Measurements from ENCODE around the gene PSMG1.

The PSMG1 gene

DNA sequence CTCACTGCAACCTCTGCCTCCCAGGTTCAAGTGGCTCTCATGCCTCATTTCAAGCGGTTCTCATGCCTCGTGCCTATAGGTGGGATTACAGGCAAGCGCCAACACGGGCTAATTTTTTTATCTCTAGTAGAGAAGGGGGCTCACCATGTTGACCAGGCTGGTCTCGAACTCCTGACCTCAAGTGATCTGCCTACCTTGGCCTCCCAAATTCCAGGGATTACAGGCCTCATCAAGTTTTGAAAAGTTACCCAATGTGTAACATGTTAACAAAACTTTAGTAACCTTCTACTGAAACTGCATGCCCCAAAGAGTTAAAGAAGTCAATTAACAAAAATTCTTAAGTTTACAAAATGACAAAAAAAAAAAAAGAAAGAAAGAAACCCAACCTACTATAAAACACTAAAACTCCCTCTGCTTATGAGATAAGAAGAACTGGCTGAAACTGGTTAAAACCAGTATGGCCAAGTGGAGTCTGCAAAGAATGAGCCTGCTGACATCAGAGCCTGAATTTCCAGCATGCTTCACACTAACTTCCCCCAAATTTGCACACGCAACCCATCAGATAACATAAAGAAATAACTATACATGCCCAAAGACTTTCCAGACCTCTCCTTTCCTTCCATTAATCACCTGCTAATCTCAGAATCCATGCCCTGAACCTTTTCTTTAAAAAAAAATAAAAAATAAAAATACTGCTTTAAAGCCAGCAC, 25.5 kb upstream of the PSMG1 start:
- TF ChIP-seq JUND (IDR thresholded peaks at IDR 0.05; ENCODE audit: low read depth), result no peak
- in situ Hi-C loops (cut with HindIII; ENCODE audit: low pct_unique_long_range_greater_than_20kb, low sequenced_read_pairs), result no loop called here
- no peak for DNase-seq (ENCODE audit: low read depth in 1 of 2, low spot score in 1 of 2)

DNA sequence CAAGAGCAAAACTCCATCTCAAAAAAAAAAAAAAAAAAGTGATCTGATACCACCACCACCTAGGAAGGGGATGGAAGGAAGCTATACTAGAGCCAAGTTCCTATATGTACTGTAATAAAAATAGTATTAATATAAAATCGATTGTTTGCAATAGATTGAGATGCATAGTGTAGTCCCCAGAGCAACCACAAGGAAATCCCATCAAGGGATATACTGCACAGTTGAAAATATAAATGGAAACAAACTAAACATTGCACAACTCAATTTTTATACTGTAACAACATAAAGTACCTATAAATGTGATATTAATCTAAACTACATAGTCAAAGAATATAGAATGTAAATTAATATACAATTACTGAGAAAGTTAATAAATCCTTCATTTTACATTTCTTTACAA, 20.9 kb upstream of the PSMG1 start:
- no peak for TF ChIP-seq JUND (IDR thresholded peaks at IDR 0.05; ENCODE audit: low read depth)
- in situ Hi-C loops (cut with HindIII; ENCODE audit: low pct_unique_long_range_greater_than_20kb, low sequenced_read_pairs), result no loop called here

DNA sequence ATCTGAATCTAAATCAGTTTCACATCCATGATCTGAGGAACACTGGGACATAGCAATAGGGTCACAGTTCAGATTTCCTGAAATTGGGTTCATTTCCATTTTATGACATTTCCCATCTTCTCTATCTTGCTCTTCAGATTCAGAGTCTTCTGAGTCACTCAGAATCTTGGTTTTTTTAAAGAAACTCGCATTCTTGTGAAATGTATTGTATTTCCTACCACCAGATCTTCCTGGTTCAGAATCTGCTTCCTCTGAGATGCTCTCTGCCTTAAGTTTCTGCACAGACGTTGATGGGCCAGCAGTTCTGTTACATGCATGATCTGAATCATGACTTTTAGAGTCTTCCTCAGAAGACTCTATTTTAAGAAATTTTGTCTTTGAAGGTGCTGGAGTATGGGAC, 15.5 kb upstream of the PSMG1 start:
- in situ Hi-C loops (cut with HindIII; ENCODE audit: low pct_unique_long_range_greater_than_20kb, low sequenced_read_pairs), result no loop called here
- no peak for DNase-seq (ENCODE audit: low read depth in 1 of 2, low spot score in 1 of 2)

More for the DNA sequence above, 20.9 kb upstream of the PSMG1 start:
- DNase-seq (ENCODE audit: low read depth in 1 of 2, low spot score in 1 of 2), result no peak

DNA sequence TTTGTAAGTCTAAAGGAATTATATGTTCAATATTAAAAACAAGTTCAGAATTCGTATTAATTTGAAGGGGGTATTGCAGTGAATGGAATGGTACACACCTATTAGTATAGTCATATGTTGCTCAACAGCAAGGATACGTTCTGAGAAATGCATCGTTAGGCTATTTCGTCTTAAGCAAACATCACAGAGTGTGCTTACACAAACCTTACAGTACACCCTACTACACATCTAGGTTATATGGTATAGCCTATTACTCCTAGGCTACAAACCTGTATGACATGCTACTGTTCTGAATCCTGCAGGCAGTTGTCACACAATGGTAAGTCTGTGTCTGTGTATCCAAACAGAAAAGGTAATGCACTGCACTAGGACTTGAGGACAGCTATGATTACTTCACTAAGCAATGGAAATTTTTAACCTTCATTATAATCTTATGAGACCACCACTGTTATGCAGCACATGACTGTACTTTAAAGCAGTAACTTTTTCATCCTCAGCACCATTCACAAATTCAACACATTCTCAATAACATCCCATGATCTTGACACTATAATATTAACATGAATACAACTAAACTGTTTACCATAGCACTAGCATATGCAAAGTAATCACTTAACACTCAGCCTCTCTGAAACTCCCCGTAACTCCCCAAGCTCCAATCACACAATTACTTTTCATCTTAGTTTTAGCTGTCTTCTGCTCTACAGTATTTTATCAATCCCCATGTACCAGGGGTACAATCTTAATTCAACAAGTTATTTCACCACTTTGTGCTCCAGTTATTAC, 14.4 kb upstream of the PSMG1 start:
- in situ Hi-C loops (cut with HindIII; ENCODE audit: low pct_unique_long_range_greater_than_20kb, low sequenced_read_pairs), result no loop called here
- no peak for TF ChIP-seq JUND (IDR thresholded peaks at IDR 0.05; ENCODE audit: low read depth)
- no peak for DNase-seq (ENCODE audit: low read depth in 1 of 2, low spot score in 1 of 2)

More for the DNA sequence above, 15.5 kb upstream of the PSMG1 start:
- TF ChIP-seq JUND (IDR thresholded peaks at IDR 0.05; ENCODE audit: low read depth), result no peak

DNA sequence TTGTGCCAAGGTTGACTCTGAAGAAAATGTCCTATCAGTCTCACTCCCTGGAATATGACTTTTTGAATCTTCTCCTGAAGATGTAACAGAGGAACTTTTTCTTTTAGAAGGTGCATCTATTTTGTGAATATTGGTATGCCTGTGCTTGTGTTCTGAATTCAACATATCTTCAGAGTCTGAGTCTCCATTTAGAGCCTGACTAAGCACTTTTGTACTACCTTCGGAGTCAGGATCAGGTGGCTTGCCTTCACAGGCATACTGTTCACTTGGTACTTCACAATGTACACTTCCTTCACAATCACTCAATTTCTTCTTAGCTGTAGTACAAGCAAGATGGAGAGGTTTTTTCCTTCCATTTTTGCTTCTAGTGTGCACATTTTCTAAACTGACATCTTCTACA, 13.6 kb upstream of the PSMG1 start:
- in situ Hi-C loops (cut with HindIII; ENCODE audit: low pct_unique_long_range_greater_than_20kb, low sequenced_read_pairs), result no loop called here
- TF ChIP-seq JUND (IDR thresholded peaks at IDR 0.05; ENCODE audit: low read depth), result no peak
- DNase-seq (ENCODE audit: low read depth in 1 of 2, low spot score in 1 of 2), result no peak

DNA sequence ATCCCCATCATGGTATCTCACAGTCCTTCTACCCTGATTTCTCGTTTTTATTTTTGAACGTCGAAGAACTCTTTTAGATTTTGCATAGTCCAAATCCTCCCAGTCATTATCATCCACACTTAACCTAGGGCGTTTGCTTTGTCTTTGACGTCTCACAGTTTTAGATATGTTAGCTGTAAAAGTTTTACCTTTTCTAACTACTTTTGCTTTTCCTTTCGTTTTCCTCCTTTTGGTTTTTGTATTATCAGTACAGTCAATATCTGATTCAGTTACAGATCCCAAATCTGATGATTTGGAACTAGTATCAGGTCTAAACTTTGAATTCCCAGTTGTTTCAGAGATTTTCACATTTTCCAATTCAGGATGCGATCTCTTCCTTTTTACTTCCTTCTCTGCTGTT, 13.1 kb upstream of the PSMG1 start:
- TF ChIP-seq JUND (IDR thresholded peaks at IDR 0.05; ENCODE audit: low read depth), result no peak
- no peak for DNase-seq (ENCODE audit: low read depth in 1 of 2, low spot score in 1 of 2)
- in situ Hi-C loops (cut with HindIII; ENCODE audit: low pct_unique_long_range_greater_than_20kb, low sequenced_read_pairs), result no loop called here

DNA sequence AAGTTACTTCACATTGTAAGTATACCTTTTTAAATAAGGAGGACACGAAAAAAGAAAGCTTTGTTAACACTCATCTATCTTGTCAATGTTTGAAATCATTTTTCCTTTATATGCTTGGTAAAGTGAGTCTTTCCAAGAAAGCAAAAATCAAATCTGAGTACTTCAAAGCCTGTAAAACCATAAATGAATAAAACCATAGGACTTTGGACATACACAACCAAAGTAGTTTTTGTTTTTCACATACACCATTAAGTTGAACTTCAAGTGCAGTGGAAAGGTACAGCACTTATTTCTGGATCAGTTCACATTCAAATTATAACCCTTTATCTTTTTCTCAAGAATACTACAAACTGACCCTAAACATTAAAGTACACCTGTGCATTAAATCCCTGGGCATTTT, 10.1 kb upstream of the PSMG1 start:
- in situ Hi-C loops (cut with HindIII; ENCODE audit: low pct_unique_long_range_greater_than_20kb, low sequenced_read_pairs), result no loop called here
- DNase-seq (ENCODE audit: low read depth in 1 of 2, low spot score in 1 of 2), result no peak
- TF ChIP-seq JUND (IDR thresholded peaks at IDR 0.05; ENCODE audit: low read depth), result no peak

DNA sequence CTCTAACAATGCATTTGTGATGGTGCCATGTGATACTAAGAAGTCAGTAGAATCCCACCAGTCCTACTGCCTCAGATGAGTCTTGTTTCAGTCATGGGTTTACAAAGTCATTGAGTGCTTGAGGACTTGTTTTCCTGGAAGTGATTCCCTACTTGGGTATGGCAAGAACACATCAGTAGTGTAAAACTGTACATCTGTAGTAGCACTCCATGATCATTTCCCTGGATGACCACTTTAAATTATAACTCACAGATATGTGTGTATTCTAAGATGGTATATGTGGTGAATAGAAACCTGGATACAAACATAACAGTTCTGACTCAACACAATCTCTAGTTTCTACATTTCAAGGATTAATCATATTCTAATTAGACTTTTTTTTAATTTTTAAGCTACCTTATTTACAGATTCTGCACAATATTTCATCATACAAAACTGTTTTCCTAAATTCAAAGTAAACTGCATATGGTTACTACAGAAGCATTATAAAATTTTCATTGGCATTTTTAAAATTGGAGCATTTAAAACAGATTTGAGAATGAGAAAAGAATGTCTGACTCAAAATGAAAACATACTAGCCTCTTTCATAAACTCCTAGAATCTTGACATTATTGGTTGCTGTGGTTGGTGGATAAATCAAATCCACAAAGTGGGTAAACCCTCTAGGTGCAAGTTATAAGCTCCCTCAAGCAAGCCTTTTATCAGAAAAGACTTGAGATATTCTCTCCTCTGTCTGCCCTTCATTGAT, 6.8 kb upstream of the PSMG1 start:
- DNase-seq (ENCODE audit: low read depth in 1 of 2, low spot score in 1 of 2), result no peak
- in situ Hi-C loops (cut with HindIII; ENCODE audit: low pct_unique_long_range_greater_than_20kb, low sequenced_read_pairs), result no loop called here
- no peak for TF ChIP-seq JUND (IDR thresholded peaks at IDR 0.05; ENCODE audit: low read depth)

DNA sequence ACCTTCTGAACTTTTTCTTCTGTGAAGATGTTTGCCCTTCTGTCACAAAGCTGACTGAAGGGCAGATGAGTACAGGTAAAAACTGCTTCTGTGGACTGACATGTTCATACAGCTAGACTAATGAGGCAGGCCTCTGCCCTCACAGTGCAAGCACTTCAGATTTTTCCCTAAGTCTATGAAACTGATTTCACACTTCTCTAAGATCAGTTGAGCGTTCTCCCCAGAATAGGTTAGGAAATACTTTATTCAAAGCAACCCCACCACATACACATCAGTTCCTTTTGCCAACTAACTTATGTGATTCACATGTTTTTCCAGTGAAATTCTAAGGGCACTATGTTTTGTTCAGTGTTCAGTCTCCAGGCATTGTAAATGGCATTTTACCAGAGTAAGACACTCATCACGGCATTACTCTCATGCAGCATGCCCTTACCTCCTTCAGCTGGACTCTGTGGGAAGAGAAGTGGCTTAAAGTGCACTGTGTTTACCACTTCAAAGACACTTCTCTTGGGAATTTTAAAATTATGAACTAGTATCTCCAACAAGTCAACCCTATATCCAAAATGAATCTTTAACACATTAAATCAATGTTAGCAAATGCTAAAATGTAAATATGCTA, 5.4 kb upstream of the PSMG1 start:
- no peak for TF ChIP-seq JUND (IDR thresholded peaks at IDR 0.05; ENCODE audit: low read depth)
- in situ Hi-C loops (cut with HindIII; ENCODE audit: low pct_unique_long_range_greater_than_20kb, low sequenced_read_pairs), result no loop called here
- no peak for DNase-seq (ENCODE audit: low read depth in 1 of 2, low spot score in 1 of 2)

DNA sequence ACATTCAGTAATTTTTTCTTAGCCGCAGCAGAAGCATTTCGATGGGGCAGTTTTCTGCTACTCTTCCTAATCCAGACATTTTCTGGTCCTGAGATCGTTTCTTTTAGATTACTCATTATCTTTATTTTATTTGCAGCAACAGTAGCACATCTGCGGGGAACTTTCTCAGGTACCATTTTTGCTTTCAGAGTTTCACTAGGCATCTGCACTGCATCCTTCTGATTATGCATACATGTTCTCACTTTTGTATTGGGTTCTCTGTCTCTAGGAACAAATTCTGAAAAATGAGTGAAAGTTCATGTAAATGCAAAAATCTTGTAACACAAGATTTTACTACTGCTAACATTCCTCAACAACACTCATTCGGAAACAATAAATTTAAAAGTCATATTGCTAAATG, 3.9 kb upstream of the PSMG1 start:
- TF ChIP-seq JUND (IDR thresholded peaks at IDR 0.05; ENCODE audit: low read depth), result no peak
- DNase-seq (ENCODE audit: low read depth in 1 of 2, low spot score in 1 of 2), result no peak
- in situ Hi-C loops (cut with HindIII; ENCODE audit: low pct_unique_long_range_greater_than_20kb, low sequenced_read_pairs), result no loop called here

DNA sequence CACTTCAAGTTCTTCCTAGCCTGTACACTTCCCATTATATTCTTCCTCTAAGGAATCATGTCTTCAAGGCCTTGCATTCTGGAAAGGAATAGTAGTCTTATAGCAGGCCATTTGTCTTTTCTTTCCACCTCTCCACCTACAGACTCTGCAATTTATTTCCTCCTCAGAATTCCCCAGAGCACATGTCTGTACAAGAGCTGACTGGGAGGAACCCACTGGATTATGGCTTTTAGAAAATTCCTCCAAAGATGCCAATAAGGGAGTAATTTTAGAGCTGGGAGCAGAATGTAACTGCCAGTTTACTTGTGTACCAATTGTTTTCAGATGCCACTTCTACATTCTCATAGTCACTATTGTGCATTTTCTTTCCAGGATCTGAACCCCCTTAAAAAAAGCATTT, 3.4 kb upstream of the PSMG1 start:
- TF ChIP-seq JUND (IDR thresholded peaks at IDR 0.05; ENCODE audit: low read depth), result no peak
- in situ Hi-C loops (cut with HindIII; ENCODE audit: low pct_unique_long_range_greater_than_20kb, low sequenced_read_pairs), result no loop called here
- no peak for DNase-seq (ENCODE audit: low read depth in 1 of 2, low spot score in 1 of 2)

DNA sequence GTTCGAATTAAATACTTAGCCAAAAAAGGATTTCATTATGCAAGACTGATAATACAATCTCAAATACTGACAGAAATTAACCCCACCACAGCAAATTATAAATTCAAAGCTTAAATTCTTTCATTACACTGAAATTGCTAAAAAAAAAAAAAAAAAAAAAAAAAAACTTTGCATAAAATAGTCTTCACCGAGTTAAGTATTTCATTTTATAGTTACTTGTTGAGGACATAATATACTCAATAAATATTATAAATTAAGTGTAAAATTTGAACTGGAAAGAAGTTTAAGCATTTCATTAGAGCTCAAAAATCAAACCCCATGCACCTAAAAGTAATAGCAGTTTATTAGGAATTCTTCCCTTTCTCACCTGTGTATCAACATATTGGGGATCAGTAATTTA, 1.9 kb upstream of the PSMG1 start:
- TF ChIP-seq JUND (IDR thresholded peaks at IDR 0.05; ENCODE audit: low read depth), result no peak
- no peak for DNase-seq (ENCODE audit: low read depth in 1 of 2, low spot score in 1 of 2)
- in situ Hi-C loops (cut with HindIII; ENCODE audit: low pct_unique_long_range_greater_than_20kb, low sequenced_read_pairs), result no loop called here
